Body of pancreas (tissue), 4 donors: ENCODE measurements around the gene AKAP4. TPM values are rescaled to one million over a fixed set of nuclear protein-coding genes. Genes with fewer than 3 reads are reported as not detected.

Experiments used
- ATAC-seq: fragments of 150-250 bp; one replicate; pipeline ENCODE4 v1.9.1; 2016
- DNase-seq, 4 donors: peaks; one replicate each; pipeline ENCODE4 v3.0.0-alpha.2; 2019
- H3K27ac ChIP-seq, 4 donors: fragments of 200-600 bp; sonication (generic); 1 replicate in 3 of 4; 2 replicates in 1 of 4; pipeline versions ENCODE4 v1.5.1 to v1.6.1; 2016 to 2019; ENCODE audit warnings: mild to moderate bottlenecking in 1 of 4, mixed read lengths in 1 of 4, moderate library complexity in 1 of 4
- H3K27me3 ChIP-seq, 2 donors: fragments of 200-600 bp; sonication (generic); one replicate each; pipeline ENCODE4 v1.6.0; 2016; ENCODE audit warnings: mild to moderate bottlenecking in 1 of 2
- H3K36me3 ChIP-seq, 2 donors: fragments of 200-600 bp; sonication (generic); replicated peaks in 1 of 2; 2 replicates each; pipeline ENCODE4 v1.5.1; 2016; ENCODE audit warnings: low read depth in 2 of 2; ENCODE audit not compliant: insufficient read depth in 1 of 2
- H3K4me1 ChIP-seq: fragments of 200-600 bp; sonication (generic); one replicate; pipeline ENCODE4 v1.6.0; 2016
- H3K4me3 ChIP-seq, 2 donors: fragments of 200-600 bp; sonication (generic); 1 replicate in 1 of 2; 2 replicates in 1 of 2; pipeline ENCODE4 v1.5.1; 2016 to 2019
- H3K9me3 ChIP-seq, 3 donors: fragments of 200-600 bp; sonication (generic); 1 replicate in 2 of 3; 2 replicates in 1 of 3; pipeline ENCODE4 v1.5.1; 2016
- POLR2A ChIP-seq, 3 donors: fragments of 450-650 bp; IDR thresholded peaks; one replicate each; pipeline ENCODE4 v1.6.1; 2016; ENCODE audit warnings: antibody characterized with exemption in 3 of 3, mild to moderate bottlenecking in 2 of 3
- WGBS, 2 donors: methylation state at CpG; one replicate each; pipeline ENCODE4 v1.1.5; 2017; 5-methylcytosine and 5-hydroxymethylcytosine counted together
- intact Hi-C: fragments of 100-400 bp; cut with DNase I; formaldehyde crosslinking; loops from one replicate; pipeline ENCODE4 v1.15.1; 2023
- total RNA-seq, 2 donors: library from RNA; depleted of rRNA; stranded (reverse); fragments of >200 nt; gene quantifications; one replicate each; pipeline ENCODE4 v1.1.0, GENCODE V29; 2016
- TF ChIP-seq, protein P1 (sequence below), 7 experiments: fragments of 450-650 bp in 4 of 7; fragments of 200-600 bp in 3 of 7; sonication (generic) in 3 of 7; IDR thresholded peaks; one replicate each; pipeline ENCODE4 v1.5.1; 2016 to 2019; ENCODE audit warnings: antibody characterized with exemption in 7 of 7

Gene AKAP4, protein sequence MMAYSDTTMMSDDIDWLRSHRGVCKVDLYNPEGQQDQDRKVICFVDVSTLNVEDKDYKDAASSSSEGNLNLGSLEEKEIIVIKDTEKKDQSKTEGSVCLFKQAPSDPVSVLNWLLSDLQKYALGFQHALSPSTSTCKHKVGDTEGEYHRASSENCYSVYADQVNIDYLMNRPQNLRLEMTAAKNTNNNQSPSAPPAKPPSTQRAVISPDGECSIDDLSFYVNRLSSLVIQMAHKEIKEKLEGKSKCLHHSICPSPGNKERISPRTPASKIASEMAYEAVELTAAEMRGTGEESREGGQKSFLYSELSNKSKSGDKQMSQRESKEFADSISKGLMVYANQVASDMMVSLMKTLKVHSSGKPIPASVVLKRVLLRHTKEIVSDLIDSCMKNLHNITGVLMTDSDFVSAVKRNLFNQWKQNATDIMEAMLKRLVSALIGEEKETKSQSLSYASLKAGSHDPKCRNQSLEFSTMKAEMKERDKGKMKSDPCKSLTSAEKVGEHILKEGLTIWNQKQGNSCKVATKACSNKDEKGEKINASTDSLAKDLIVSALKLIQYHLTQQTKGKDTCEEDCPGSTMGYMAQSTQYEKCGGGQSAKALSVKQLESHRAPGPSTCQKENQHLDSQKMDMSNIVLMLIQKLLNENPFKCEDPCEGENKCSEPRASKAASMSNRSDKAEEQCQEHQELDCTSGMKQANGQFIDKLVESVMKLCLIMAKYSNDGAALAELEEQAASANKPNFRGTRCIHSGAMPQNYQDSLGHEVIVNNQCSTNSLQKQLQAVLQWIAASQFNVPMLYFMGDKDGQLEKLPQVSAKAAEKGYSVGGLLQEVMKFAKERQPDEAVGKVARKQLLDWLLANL
- total RNA-seq, result not detected

GRCh38 chrX:50200907-50201306 lies at the start of gene AKAP4:
TSS of gene AKAP4 (minus strand) at chrX:50201007. CDS start at chrX:50200889, 118 bp downstream.
- DNase-seq (no peak), ATAC-seq (no peak)
- intact Hi-C loops, result no loop called here
- Histone ChIP-seq H3K27ac (no peak within 1 kb of the TSS), H3K36me3 (no peaks in the 10 kb centered on the region), H3K4me3 (no peak within 1 kb of the TSS), H3K4me1 (peaks cover 3% of the 10 kb centered on the region), H3K27me3 (no peaks in the 10 kb centered on the region), H3K9me3 (no peaks in the 10 kb centered on the region)
- no peak for TF ChIP-seq POLR2A (IDR thresholded peaks at IDR 0.05)
- TF ChIP-seq, protein P1, sequence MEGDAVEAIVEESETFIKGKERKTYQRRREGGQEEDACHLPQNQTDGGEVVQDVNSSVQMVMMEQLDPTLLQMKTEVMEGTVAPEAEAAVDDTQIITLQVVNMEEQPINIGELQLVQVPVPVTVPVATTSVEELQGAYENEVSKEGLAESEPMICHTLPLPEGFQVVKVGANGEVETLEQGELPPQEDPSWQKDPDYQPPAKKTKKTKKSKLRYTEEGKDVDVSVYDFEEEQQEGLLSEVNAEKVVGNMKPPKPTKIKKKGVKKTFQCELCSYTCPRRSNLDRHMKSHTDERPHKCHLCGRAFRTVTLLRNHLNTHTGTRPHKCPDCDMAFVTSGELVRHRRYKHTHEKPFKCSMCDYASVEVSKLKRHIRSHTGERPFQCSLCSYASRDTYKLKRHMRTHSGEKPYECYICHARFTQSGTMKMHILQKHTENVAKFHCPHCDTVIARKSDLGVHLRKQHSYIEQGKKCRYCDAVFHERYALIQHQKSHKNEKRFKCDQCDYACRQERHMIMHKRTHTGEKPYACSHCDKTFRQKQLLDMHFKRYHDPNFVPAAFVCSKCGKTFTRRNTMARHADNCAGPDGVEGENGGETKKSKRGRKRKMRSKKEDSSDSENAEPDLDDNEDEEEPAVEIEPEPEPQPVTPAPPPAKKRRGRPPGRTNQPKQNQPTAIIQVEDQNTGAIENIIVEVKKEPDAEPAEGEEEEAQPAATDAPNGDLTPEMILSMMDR (IDR thresholded peaks at IDR 0.05), result no peak
- 75 to 81% methylated on average over 1 of the region's 1 CpG for WGBS, 2 donors

GRCh38 chrX:50211510-50211909 lies 10.7 kb upstream of the AKAP4 start:
- TF ChIP-seq, protein P1 (IDR thresholded peaks at IDR 0.05), result peak in 1 of 7 experiments; percentile 3
- no peak for TF ChIP-seq POLR2A (IDR thresholded peaks at IDR 0.05)
- no peak overlapping the region for H3K4me3 ChIP-seq
- WGBS, 2 donors, result 55 to 68% methylated on average over 5 to 8 of the region's 8 CpGs
- H3K27ac ChIP-seq, result no peak overlapping the region
- no peaks in the 10 kb centered on the region for H3K4me1 ChIP-seq
- ATAC-seq (no peak), DNase-seq (peak in 1 of 4 donors; percentile 9)
- no peaks in the 10 kb centered on the region for H3K27me3 ChIP-seq
- no peaks in the 10 kb centered on the region for H3K9me3 ChIP-seq
- H3K36me3 ChIP-seq, result no peaks in the 10 kb centered on the region
- intact Hi-C loops, result no loop called here

DNA sequence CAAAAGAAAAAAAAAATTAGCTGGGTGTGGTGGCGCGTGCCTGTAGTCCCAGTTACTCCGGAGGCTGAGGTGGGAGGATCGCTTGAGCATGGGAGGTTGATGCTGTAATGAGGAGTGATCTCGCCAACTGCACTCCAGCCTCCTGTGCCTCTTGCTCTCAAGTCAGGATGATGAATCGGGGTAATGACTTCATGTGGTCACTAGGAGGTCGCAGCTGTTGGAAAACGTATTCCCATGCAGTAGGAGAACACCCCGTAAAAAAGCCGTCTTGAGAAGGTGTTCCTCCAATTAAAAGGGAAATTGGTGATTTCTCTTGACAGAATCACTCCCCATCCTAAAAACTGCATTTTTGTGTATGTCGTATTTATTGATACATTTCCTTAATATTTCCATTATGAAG lies 5.9 kb upstream of the AKAP4 start:
- ATAC-seq, result no peak

DNA sequence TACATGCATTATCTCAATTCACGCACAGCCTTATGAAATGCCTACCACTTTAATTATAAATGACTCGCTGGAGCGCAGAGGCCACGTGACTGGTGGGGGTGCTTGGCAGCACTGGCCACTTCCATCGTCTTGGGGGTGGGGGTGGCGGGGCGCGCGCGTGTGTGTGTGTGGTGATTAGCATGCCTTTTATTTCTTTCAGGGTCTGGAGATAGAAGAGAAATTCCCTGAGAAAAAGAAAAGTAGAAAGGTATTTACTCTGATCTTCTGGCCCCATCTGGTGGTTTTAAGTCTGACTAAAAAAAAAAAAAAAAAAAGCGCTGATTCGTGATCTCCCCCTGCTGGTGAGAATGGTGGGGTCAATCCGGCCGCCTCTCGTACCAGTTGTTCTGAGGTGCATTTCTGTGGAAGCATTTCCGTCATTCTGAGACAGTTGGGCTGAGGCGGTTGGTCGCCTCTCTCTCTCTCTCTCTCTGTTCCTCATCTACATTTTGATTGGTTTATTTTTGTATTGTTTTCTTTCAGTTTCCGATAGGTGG lies 3.6 kb upstream of the AKAP4 start, which contains the start of gene CCNB3:
Gene CCNB3 (plus strand): TSS at position 402 of the 536 bp plus-strand sequence. CDS start 80,399 bp downstream, outside the sequence.
- peak; percentile 74 to 80 (median 78) for DNase-seq
- Histone ChIP-seq H3K9me3 (no peaks in the 10 kb centered on the region), H3K36me3 (no peaks in the 10 kb centered on the region), H3K4me3 (no peak within 1 kb of the TSS), H3K27ac (peak within 1 kb of the TSS in 2 of 4 donors; percentile 59 to 69), H3K27me3 (no peaks in the 10 kb centered on the region), H3K4me1 (peaks cover 3% of the 10 kb centered on the region)
- peak in 2 of 3 donors; percentile 68 to 70 for TF ChIP-seq POLR2A (IDR thresholded peaks at IDR 0.05)
- TF ChIP-seq, protein P1 (IDR thresholded peaks at IDR 0.05), result peak; percentile 24 to 87 (median 66)
- WGBS, 2 donors, result 0% methylated on average over 18 of the region's 19 CpGs
- intact Hi-C loops, result no loop called here
- peak; percentile 98 for ATAC-seq

More for the DNA sequence above, 5.9 kb upstream of the AKAP4 start:
- intact Hi-C loops, result no loop called here
- Histone ChIP-seq H3K27me3 (no peaks in the 10 kb centered on the region), H3K4me1 (peaks cover 3% of the 10 kb centered on the region), H3K4me3 (no peak overlapping the region), H3K9me3 (no peaks in the 10 kb centered on the region), H3K36me3 (no peaks in the 10 kb centered on the region), H3K27ac (no peak overlapping the region)
- WGBS, 2 donors, result 70 to 74% methylated on average over 11 of the region's 11 CpGs
- TF ChIP-seq POLR2A (IDR thresholded peaks at IDR 0.05), result no peak
- TF ChIP-seq, protein P1 (IDR thresholded peaks at IDR 0.05), result no peak
- no peak for DNase-seq
